GM19043 (cell line): ENCODE measurements around the gene FOXM1.
A peak's percentile ranks its signal among the peaks of the same experiment; 100 is the strongest.

Experiments
- ATAC-seq: cut with Tn5 transposase; IDR thresholded peaks from one replicate; pipeline ENCODE4 v1.9.1; 2021; ENCODE audit warnings: low read depth; ENCODE audit not compliant: unreplicated experiment

FOXM1 gene

GRCh38 chr12:2877047-2877952, at the start of gene FOXM1, which contains the start of gene RHNO1:
Gene FOXM1, minus strand, starts transcription at chr12:2877174. Its CDS starts 2,696 bp downstream, at chr12:2874478.
Gene RHNO1, plus strand, starts transcription at chr12:2877223. Its CDS starts 8,144 bp downstream, at chr12:2885367.
- ATAC-seq: peak; percentile 75

GRCh38 chr12:2925322-2925995, 48.5 kb upstream of the FOXM1 start:
- ATAC-seq: no peak

GRCh38 chr12:2924019-2924418, 47.0 kb upstream of the FOXM1 start:
- ATAC-seq: no peak

- no peak for ATAC-seq
Measured at GRCh38 chr12:2923057-2923456, 46.1 kb upstream of the FOXM1 start.

- ATAC-seq: no peak
Measured at GRCh38 chr12:2922329-2922728, 45.4 kb upstream of the FOXM1 start.

GRCh38 chr12:2919249-2919648, 42.3 kb upstream of the FOXM1 start:
- ATAC-seq: no peak

GRCh38 chr12:2912216-2912575, 35.2 kb upstream of the FOXM1 start:
- no peak for ATAC-seq

- no peak for ATAC-seq
Measured at GRCh38 chr12:2904260-2904659, 27.3 kb upstream of the FOXM1 start.

GRCh38 chr12:2902272-2902880, 25.4 kb upstream of the FOXM1 start:
- no peak for ATAC-seq

- no peak for ATAC-seq
Measured at GRCh38 chr12:2900642-2901041, 23.7 kb upstream of the FOXM1 start.

GRCh38 chr12:2897418-2897817, 20.4 kb upstream of the FOXM1 start:
- ATAC-seq: no peak

- no peak for ATAC-seq
Measured at GRCh38 chr12:2895511-2895910, 18.5 kb upstream of the FOXM1 start.

- no peak for ATAC-seq
Measured at GRCh38 chr12:2895051-2895451, 18.1 kb upstream of the FOXM1 start.

- ATAC-seq: no peak
Measured at GRCh38 chr12:2893007-2893406, 16.0 kb upstream of the FOXM1 start.

- no peak for ATAC-seq
Measured at GRCh38 chr12:2892246-2892645, 15.3 kb upstream of the FOXM1 start.

- ATAC-seq: peak; percentile 10
Measured at GRCh38 chr12:2891240-2892053, 14.5 kb upstream of the FOXM1 start.

- peak; percentile 98 for ATAC-seq
Measured at GRCh38 chr12:2890388-2891239, 13.6 kb upstream of the FOXM1 start, which contains the start of gene TULP3. Gene TULP3, plus strand, starts transcription at chr12:2890891. Its CDS starts 57 bp downstream, at chr12:2890948.

- no peak for ATAC-seq
Measured at GRCh38 chr12:2890001-2890387, 13.0 kb upstream of the FOXM1 start.

GRCh38 chr12:2886768-2887450, 9.9 kb upstream of the FOXM1 start:
- no peak for ATAC-seq
